GM12878 (cell line): ENCODE measurements around the gene NOL4L.
A peak's percentile ranks its signal among the peaks of the same experiment; 100 is the strongest.

Source experiments
- CHD4 ChIP-seq: fragments of 200-600 bp; sonication (generic); IDR thresholded peaks from 2 replicates; pipeline ENCODE4 v1.6.1; 2016; ENCODE audit warnings: mild to moderate bottlenecking
- DPF2 ChIP-seq: fragments of 450-650 bp; IDR thresholded peaks from 2 replicates; pipeline ENCODE4 v1.6.1; 2017; ENCODE audit warnings: mild to moderate bottlenecking
- EZH2 ChIP-seq: IDR thresholded peaks from 2 replicates; pipeline ENCODE4 v1.6.1; 2012; ENCODE audit warnings: low read depth, mild to moderate bottlenecking, control low read depth, inconsistent platforms, low read length, borderline replicate concordance; ENCODE audit not compliant: control insufficient read depth
- POLR2A ChIP-seq: IDR thresholded peaks from 2 replicates; pipeline ENCODE4 v1.6.1; 2011; ENCODE audit warnings: low read depth, mild to moderate bottlenecking, low read length
- RAD51 ChIP-seq: fragments of 450-650 bp; IDR thresholded peaks from 2 replicates; pipeline ENCODE4 v1.6.1; 2016; ENCODE audit warnings: moderate library complexity, mild to moderate bottlenecking, inconsistent platforms
- RBBP5 ChIP-seq: fragments of 200-600 bp; sonication (generic); conservative IDR thresholded peaks from 2 replicates; pipeline ENCODE4 v1.6.1; 2016
- SMC3 ChIP-seq: IDR thresholded peaks from 2 replicates; pipeline ENCODE4 v1.6.1; 2011; ENCODE audit warnings: low read length, improper control_type of control experiment, borderline replicate concordance
- ZNF274 ChIP-seq: IDR thresholded peaks from one replicate; pipeline ENCODE4 v1.8.0; 2011; ENCODE audit not compliant: insufficient read length, insufficient read depth
- TF ChIP-seq, protein P1 (sequence below), 3 experiments: IDR thresholded peaks in 2 of 3; conservative IDR thresholded peaks in 1 of 3; 2 replicates each; pipeline ENCODE4 v1.5.1; 2011; ENCODE audit warnings: low read depth in 3 of 3, low read length in 3 of 3, mild to moderate bottlenecking in 3 of 3, control low read depth in 2 of 3, moderate library complexity in 2 of 3, inconsistent platforms in 1 of 3, mixed read lengths in 1 of 3; ENCODE audit not compliant: control insufficient read depth in 2 of 3, insufficient read depth in 1 of 3; ENCODE audit errors: extremely low read depth in 1 of 3
- TF ChIP-seq, protein P2 (sequence below): IDR thresholded peaks from 2 replicates; pipeline ENCODE4 v1.6.1; 2012; ENCODE audit warnings: low read depth, low read length, improper control_type of control experiment
- TF ChIP-seq, protein P3 (sequence below): fragments of 450-650 bp; IDR thresholded peaks from 2 replicates; pipeline ENCODE4 v1.6.1; 2017; ENCODE audit warnings: mild to moderate bottlenecking
- TF ChIP-seq, protein P4 (sequence below): IDR thresholded peaks from 2 replicates; pipeline ENCODE4 v1.6.1; 2011; ENCODE audit warnings: low read depth, mild to moderate bottlenecking, low read length, moderate library complexity, borderline replicate concordance; ENCODE audit errors: extremely low read depth
- TF ChIP-seq, protein P5 (sequence below): IDR thresholded peaks from 2 replicates; pipeline ENCODE4 v1.6.1; 2011; ENCODE audit warnings: low read depth, low read length, improper control_type of control experiment, borderline replicate concordance

DNA sequence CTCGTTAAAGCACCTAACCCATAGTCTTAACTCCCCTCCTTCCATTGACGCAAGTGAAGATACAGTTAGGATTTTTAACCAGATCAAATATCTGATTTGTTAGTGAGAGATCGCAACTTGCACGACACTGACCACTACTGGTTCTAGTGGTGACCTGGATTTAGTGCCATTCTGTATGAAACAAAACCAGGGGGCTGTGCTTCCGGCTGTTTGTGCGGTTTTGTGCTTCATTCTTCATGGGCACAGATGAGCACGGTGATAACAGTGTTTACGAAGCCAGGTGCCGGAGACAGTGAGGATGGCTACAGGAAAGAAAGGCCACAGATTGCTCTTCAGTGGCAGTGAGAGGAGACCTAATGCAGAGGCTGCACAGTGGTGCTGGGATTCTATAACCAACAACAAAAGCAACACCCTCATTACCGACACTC is 75.5 kb downstream of the NOL4L start:
- TF ChIP-seq DPF2 (no peak), RBBP5 (no peak), EZH2 (no peak), CHD4 (no peak), RAD51 (no peak), POLR2A (no peak), SMC3 (no peak), ZNF274 (no peak)
- TF ChIP-seq, protein P1, sequence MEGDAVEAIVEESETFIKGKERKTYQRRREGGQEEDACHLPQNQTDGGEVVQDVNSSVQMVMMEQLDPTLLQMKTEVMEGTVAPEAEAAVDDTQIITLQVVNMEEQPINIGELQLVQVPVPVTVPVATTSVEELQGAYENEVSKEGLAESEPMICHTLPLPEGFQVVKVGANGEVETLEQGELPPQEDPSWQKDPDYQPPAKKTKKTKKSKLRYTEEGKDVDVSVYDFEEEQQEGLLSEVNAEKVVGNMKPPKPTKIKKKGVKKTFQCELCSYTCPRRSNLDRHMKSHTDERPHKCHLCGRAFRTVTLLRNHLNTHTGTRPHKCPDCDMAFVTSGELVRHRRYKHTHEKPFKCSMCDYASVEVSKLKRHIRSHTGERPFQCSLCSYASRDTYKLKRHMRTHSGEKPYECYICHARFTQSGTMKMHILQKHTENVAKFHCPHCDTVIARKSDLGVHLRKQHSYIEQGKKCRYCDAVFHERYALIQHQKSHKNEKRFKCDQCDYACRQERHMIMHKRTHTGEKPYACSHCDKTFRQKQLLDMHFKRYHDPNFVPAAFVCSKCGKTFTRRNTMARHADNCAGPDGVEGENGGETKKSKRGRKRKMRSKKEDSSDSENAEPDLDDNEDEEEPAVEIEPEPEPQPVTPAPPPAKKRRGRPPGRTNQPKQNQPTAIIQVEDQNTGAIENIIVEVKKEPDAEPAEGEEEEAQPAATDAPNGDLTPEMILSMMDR (IDR thresholded peaks at IDR 0.05 in 2 of 3, conservative IDR thresholded peaks at IDR 0.05 in 1 of 3; ENCODE audit: control insufficient read depth in 2 of 3, extremely low read depth in 1 of 3, insufficient read depth in 1 of 3, low read depth in 3 of 3, low read length in 3 of 3) = peak in 1 of 3 experiments; percentile 15; a peak in 1 of 6 replicates
- TF ChIP-seq, protein P2, sequence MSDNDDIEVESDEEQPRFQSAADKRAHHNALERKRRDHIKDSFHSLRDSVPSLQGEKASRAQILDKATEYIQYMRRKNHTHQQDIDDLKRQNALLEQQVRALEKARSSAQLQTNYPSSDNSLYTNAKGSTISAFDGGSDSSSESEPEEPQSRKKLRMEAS = no peak
- TF ChIP-seq, protein P3, sequence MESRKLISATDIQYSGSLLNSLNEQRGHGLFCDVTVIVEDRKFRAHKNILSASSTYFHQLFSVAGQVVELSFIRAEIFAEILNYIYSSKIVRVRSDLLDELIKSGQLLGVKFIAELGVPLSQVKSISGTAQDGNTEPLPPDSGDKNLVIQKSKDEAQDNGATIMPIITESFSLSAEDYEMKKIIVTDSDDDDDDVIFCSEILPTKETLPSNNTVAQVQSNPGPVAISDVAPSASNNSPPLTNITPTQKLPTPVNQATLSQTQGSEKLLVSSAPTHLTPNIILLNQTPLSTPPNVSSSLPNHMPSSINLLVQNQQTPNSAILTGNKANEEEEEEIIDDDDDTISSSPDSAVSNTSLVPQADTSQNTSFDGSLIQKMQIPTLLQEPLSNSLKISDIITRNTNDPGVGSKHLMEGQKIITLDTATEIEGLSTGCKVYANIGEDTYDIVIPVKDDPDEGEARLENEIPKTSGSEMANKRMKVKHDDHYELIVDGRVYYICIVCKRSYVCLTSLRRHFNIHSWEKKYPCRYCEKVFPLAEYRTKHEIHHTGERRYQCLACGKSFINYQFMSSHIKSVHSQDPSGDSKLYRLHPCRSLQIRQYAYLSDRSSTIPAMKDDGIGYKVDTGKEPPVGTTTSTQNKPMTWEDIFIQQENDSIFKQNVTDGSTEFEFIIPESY = no peak
- TF ChIP-seq, protein P4, sequence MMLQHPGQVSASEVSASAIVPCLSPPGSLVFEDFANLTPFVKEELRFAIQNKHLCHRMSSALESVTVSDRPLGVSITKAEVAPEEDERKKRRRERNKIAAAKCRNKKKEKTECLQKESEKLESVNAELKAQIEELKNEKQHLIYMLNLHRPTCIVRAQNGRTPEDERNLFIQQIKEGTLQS = no peak
- TF ChIP-seq, protein P5, sequence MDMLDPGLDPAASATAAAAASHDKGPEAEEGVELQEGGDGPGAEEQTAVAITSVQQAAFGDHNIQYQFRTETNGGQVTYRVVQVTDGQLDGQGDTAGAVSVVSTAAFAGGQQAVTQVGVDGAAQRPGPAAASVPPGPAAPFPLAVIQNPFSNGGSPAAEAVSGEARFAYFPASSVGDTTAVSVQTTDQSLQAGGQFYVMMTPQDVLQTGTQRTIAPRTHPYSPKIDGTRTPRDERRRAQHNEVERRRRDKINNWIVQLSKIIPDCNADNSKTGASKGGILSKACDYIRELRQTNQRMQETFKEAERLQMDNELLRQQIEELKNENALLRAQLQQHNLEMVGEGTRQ = no peak
